Natural killer cell (primary cell): Measurements from ENCODE around the gene MRPS15. TPM values are rescaled to one million over a fixed set of nuclear protein-coding genes. Genes with fewer than 3 reads are reported as not detected.
"Not testable (repeated sequence)": the region's sequence is repeated elsewhere in the genome, so short reads cannot be mapped to it uniquely, and the experiment has no call there.

ENCODE experiments used
- ATAC-seq, 3 donors: fragments of 150-1000 bp in 2 of 3; fragments of 200-7000 bp in 1 of 3; cut with Tn5 transposase; 1 replicate in 1 of 3; 2 replicates in 2 of 3; pipeline ENCODE4 v1.10.0; 2021; ENCODE audit warnings: mild to moderate bottlenecking in 2 of 3, moderate library complexity in 2 of 3
- DNase-seq, 2 donors: peaks; one replicate each; pipeline versions ENCODE4 v3.0.0 to v3.0.0-alpha.2; 2013 to 2021; ENCODE audit warnings: mixed read lengths in 1 of 2
- H3K27ac ChIP-seq: one replicate; pipeline ENCODE4 v1.5.1; 2013; ENCODE audit warnings: mild to moderate bottlenecking, low read length
- H3K27me3 ChIP-seq: one replicate; pipeline ENCODE4 v1.6.1; 2013; ENCODE audit warnings: low read length; ENCODE audit not compliant: control insufficient read depth, insufficient read depth
- H3K36me3 ChIP-seq: one replicate; pipeline ENCODE4 v1.6.1; 2013; ENCODE audit warnings: low read length; ENCODE audit not compliant: control insufficient read depth, insufficient read depth
- H3K4me1 ChIP-seq: one replicate; pipeline ENCODE4 v1.6.1; 2013; ENCODE audit warnings: low read length; ENCODE audit not compliant: control insufficient read depth, insufficient read depth
- H3K4me3 ChIP-seq: one replicate; pipeline ENCODE4 v1.5.1; 2013; ENCODE audit warnings: low read length
- H3K9me3 ChIP-seq: one replicate; pipeline ENCODE4 v1.6.1; 2013; ENCODE audit warnings: low read length; ENCODE audit not compliant: control insufficient read depth, insufficient read depth
- H3K27ac Mint-ChIP-seq, 2 donors: one replicate each; pipeline ENCODE4 v1.8.0; 2022; ENCODE audit warnings: mild to moderate bottlenecking in 2 of 2, mixed read lengths in 2 of 2, moderate library complexity in 1 of 2
- H3K27me3 Mint-ChIP-seq, 2 donors: one replicate each; pipeline ENCODE4 v1.8.0; 2022; ENCODE audit warnings: low read depth in 2 of 2, mixed read lengths in 2 of 2
- H3K36me3 Mint-ChIP-seq: one replicate; pipeline ENCODE4 v1.8.0; 2022; ENCODE audit warnings: mixed read lengths
- H3K4me1 Mint-ChIP-seq, 2 donors: one replicate each; pipeline ENCODE4 v1.8.0; 2022; ENCODE audit warnings: mixed read lengths in 2 of 2
- H3K4me3 Mint-ChIP-seq: one replicate; pipeline ENCODE4 v1.8.0; 2022; ENCODE audit warnings: mild to moderate bottlenecking, moderate library complexity, mixed read lengths
- H3K9me3 Mint-ChIP-seq, 2 donors: one replicate each; pipeline ENCODE4 v1.8.0; 2022; ENCODE audit warnings: mixed read lengths in 2 of 2
- WGBS: methylation state at CpG from one replicate; pipeline ENCODE4 v1.1.7; 2013; ENCODE audit warnings: missing lambda C conversion rate; ENCODE audit not compliant: insufficient coverage; 5-methylcytosine and 5-hydroxymethylcytosine counted together
- intact Hi-C: fragments of 100-400 bp; cut with micrococcal nuclease; formaldehyde crosslinking; loops from one replicate; pipeline ENCODE4 v1.14.2; 2022
- total RNA-seq, 4 donors: library from RNA; stranded (reverse); fragments of 120-200 nt in 1 of 4; gene quantifications; one replicate each; pipeline versions ENCODE4 v1.2.3 to v1.2.4, GENCODE V29; 2013 to 2022
- TF ChIP-seq, protein P1 (sequence below): fragments of 200-600 bp; IDR thresholded peaks from one replicate; pipeline ENCODE4 v1.8.0; 2022; ENCODE audit warnings: antibody characterized with exemption

The MRPS15 gene
- total RNA-seq, 3 donors from 2014 or later (not counting 1 experiment from before 2014, with no cell fraction given): 28.2 to 38.2 (median 32.0) TPM

DNA sequence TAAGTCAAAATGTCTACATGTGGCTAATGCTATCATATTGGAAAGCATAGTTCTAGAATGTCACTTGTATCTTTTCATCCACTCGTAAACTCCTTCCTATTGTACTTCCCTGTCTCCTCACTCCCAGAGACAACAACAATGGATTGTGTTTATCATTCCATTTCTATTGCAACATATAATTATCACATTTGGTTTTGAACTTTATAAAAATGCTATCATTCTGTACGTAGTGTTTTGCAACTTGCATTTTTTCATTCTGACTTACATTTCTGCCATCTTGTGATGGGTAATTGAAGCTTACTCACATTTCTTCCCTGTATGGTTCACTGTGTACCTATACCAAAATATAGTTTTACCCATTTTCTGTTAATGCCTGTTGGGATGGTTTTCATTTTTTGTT lies 33.0 kb upstream of the MRPS15 start:
- 92% methylated on average over 1 of the region's 2 CpGs for WGBS
- intact Hi-C loops: no loop called here
- TF ChIP-seq, protein P1, sequence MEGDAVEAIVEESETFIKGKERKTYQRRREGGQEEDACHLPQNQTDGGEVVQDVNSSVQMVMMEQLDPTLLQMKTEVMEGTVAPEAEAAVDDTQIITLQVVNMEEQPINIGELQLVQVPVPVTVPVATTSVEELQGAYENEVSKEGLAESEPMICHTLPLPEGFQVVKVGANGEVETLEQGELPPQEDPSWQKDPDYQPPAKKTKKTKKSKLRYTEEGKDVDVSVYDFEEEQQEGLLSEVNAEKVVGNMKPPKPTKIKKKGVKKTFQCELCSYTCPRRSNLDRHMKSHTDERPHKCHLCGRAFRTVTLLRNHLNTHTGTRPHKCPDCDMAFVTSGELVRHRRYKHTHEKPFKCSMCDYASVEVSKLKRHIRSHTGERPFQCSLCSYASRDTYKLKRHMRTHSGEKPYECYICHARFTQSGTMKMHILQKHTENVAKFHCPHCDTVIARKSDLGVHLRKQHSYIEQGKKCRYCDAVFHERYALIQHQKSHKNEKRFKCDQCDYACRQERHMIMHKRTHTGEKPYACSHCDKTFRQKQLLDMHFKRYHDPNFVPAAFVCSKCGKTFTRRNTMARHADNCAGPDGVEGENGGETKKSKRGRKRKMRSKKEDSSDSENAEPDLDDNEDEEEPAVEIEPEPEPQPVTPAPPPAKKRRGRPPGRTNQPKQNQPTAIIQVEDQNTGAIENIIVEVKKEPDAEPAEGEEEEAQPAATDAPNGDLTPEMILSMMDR: no peak
- H3K4me3 ChIP-seq: no peak overlapping the region
- no peaks in the 10 kb centered on the region for H3K9me3 Mint-ChIP-seq
- no peaks in the 10 kb centered on the region for H3K9me3 ChIP-seq
- ATAC-seq (no peak), DNase-seq (no peak)
- no peak overlapping the region for H3K4me3 Mint-ChIP-seq
- peaks cover 4 to 19% of the 10 kb centered on the region in 2 donors for H3K27me3 Mint-ChIP-seq
- no peak overlapping the region for H3K27ac Mint-ChIP-seq
- H3K36me3 Mint-ChIP-seq: no peaks in the 10 kb centered on the region
- H3K27me3 ChIP-seq: no peaks in the 10 kb centered on the region
- no peaks in the 10 kb centered on the region for H3K36me3 ChIP-seq
- no peak overlapping the region for H3K27ac ChIP-seq
- no peaks in the 10 kb centered on the region for H3K4me1 ChIP-seq
- no peaks in the 10 kb centered on the region for H3K4me1 Mint-ChIP-seq

DNA sequence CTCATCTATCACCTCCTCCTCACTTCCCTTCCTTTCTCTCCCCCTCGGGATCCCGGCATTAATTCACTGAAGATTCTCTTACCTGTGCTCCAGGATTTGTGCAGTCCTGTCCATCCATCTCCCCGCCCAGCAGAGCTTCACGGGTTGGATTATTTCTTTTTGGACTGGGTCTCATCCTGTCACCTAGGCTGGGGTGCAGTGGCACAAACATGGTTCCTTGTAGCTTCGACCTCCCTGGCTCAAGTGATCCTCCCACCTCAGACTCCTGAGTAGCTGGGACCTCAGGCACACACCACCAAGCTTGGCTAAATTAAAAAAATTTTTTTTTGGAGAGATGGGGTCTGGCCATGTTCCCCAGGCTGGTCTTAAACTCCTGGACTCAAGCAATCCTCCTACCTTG lies 30.8 kb upstream of the MRPS15 start:
- Mint-ChIP-seq H3K4me1 (no peaks in the 10 kb centered on the region), H3K4me3 (no peak overlapping the region), H3K9me3 (no peaks in the 10 kb centered on the region), H3K27me3 (peaks cover 7 to 21% of the 10 kb centered on the region in 2 donors), H3K27ac (no peak overlapping the region), H3K36me3 (no peaks in the 10 kb centered on the region)
- WGBS: 85% methylated on average over 5 of the region's 5 CpGs
- intact Hi-C loops: no loop called here
- no peak overlapping the region for H3K27ac ChIP-seq
- no peaks in the 10 kb centered on the region for H3K36me3 ChIP-seq
- no peaks in the 10 kb centered on the region for H3K9me3 ChIP-seq
- DNase-seq: no peak
- H3K4me1 ChIP-seq: no peaks in the 10 kb centered on the region
- no peak overlapping the region for H3K4me3 ChIP-seq
- TF ChIP-seq, protein P1: no peak
- ATAC-seq: no peak
- H3K27me3 ChIP-seq: no peaks in the 10 kb centered on the region

DNA sequence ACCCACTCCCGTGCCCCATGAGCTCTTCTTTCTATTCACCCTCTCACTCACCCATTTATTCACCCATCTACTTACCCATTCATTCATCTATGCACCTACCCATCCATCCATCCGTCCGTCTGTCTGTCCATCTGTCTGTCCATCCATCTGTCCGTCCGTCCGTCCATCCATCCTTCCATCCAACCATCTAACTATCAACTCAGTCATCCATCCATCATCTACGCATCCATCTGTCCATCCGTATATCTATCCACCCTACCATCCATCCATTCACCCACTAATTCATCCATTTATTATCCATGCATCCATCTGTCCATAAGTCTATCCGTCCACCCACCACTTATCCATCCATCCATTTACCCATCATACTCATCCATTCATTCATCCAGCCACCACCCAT lies 29.3 kb upstream of the MRPS15 start:
- Histone ChIP-seq H3K9me3 (no peaks in the 10 kb centered on the region), H3K27me3 (no peaks in the 10 kb centered on the region), H3K27ac (no peak overlapping the region), H3K4me1 (no peaks in the 10 kb centered on the region), H3K36me3 (no peaks in the 10 kb centered on the region), H3K4me3 (no peak overlapping the region)
- intact Hi-C loops: no loop called here
- H3K36me3 Mint-ChIP-seq: no peaks in the 10 kb centered on the region
- 90% methylated on average over 9 of the region's 9 CpGs for WGBS
- no peak overlapping the region for H3K4me3 Mint-ChIP-seq
- DNase-seq (no peak), ATAC-seq (no peak)
- TF ChIP-seq, protein P1: no peak
- H3K27me3 Mint-ChIP-seq: peaks cover 7 to 21% of the 10 kb centered on the region in 2 donors
- no peaks in the 10 kb centered on the region for H3K9me3 Mint-ChIP-seq
- H3K27ac Mint-ChIP-seq: no peak overlapping the region
- no peaks in the 10 kb centered on the region for H3K4me1 Mint-ChIP-seq

DNA sequence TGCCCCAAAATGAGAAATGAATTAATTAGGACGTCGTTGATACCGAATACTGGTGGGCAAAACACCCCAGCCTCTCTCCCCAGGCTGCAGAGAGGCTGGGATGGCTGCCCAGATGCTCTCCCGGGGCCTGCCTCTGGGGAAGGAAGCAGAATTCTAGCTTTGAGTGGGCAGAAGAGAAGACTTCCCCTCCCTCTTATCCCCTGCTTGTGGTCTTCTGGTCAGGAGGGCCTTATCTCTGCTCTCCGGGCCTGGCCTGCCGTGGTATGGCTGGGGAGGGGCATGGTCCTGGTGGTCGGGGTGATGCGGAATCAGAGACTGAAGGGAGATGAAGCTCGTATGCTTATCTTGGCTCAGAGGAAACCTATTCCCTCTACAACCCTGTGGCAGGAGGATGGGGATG lies 28.3 kb upstream of the MRPS15 start:
- H3K27me3 ChIP-seq: no peaks in the 10 kb centered on the region
- DNase-seq (no peak), ATAC-seq (no peak)
- H3K36me3 Mint-ChIP-seq: no peaks in the 10 kb centered on the region
- TF ChIP-seq, protein P1: no peak
- no peak overlapping the region for H3K4me3 Mint-ChIP-seq
- H3K4me3 ChIP-seq: no peak overlapping the region
- intact Hi-C loops: no loop called here
- WGBS: 24% methylated on average over 8 of the region's 9 CpGs
- peaks cover 7 to 21% of the 10 kb centered on the region in 2 donors for H3K27me3 Mint-ChIP-seq
- H3K4me1 Mint-ChIP-seq: no peaks in the 10 kb centered on the region
- no peaks in the 10 kb centered on the region for H3K36me3 ChIP-seq
- no peak overlapping the region for H3K27ac Mint-ChIP-seq
- no peaks in the 10 kb centered on the region for H3K9me3 Mint-ChIP-seq
- H3K4me1 ChIP-seq: peaks cover 8% of the 10 kb centered on the region
- no peaks in the 10 kb centered on the region for H3K9me3 ChIP-seq
- no peak overlapping the region for H3K27ac ChIP-seq

DNA sequence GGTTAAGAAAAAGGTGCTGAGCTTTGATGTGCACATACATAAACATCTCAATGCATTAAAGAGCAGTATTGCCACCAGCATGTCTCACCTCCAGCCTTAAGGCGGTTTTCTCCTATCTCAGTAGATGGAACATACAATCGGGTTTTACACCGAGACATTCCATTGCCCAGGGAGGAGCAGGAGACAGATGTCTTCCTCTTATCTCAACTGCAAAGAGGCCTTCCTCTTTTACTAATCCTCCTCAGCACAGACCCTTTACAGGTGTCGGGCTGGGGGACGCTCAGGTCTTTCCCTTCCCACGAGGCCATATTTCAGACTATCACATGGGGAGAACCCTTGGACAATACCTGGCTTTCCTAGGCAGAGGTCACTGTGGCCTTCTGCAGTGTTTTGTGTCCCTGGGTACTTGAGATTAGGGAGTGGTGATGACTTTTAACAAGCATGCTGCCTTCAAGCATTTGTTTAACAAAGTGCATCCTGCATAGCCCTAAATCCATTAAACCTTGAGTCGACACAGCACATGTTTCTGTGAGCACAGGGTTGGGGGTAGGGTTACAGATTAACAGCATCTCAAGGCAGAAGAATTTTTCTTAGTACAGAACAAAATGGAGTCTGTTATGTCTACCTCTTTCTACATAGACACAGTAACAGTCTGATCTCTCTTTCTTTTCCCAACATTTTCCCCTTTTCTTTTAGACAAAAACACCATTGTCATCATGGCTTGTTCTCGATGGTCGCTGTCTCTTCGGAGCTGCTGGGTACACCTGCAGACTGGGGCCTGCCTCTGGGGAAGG lies 25.3 kb upstream of the MRPS15 start:
- ATAC-seq, H3K36me3 Mint-ChIP-seq, H3K9me3 Mint-ChIP-seq, intact Hi-C loops, H3K4me3 Mint-ChIP-seq, H3K36me3 ChIP-seq, H3K27ac ChIP-seq, DNase-seq, H3K4me1 Mint-ChIP-seq, H3K4me3 ChIP-seq, H3K9me3 ChIP-seq, H3K27ac Mint-ChIP-seq, H3K27me3 ChIP-seq: not testable (repeated sequence)
- WGBS: 64% methylated on average over 9 of the region's 10 CpGs
- peaks cover 21% of the 10 kb centered on the region for H3K4me1 ChIP-seq
- H3K27me3 Mint-ChIP-seq: peaks cover 17 to 31% of the 10 kb centered on the region in 2 donors
